Endodermal cell (in vitro differentiated cells): Measurements from ENCODE around the gene PLAGL2. TPM values are rescaled to one million over a fixed set of nuclear protein-coding genes. Genes with fewer than 3 reads are reported as not detected.
A peak's percentile ranks its signal among the peaks of the same experiment; 100 is the strongest.
"Not testable (repeated sequence)": the region's sequence is repeated elsewhere in the genome, so short reads cannot be mapped to it uniquely, and the experiment has no call there.

Experiments
- DNase-seq: peaks from one replicate; pipeline ENCODE4 v3.0.0-alpha.2; 2017
- H3K27ac ChIP-seq: 2 replicates; pipeline ENCODE4 v1.5.1; 2013; ENCODE audit warnings: mild to moderate bottlenecking, low read depth, low read length, moderate library complexity
- H3K27me3 ChIP-seq: 2 replicates; pipeline ENCODE4 v1.6.1; 2013; ENCODE audit warnings: mild to moderate bottlenecking, low read length, moderate library complexity; ENCODE audit not compliant: insufficient read depth, control insufficient read depth, poor library complexity, severe bottlenecking
- H3K36me3 ChIP-seq: 2 replicates; pipeline ENCODE4 v1.7.0; 2013; ENCODE audit warnings: mild to moderate bottlenecking, low read length, moderate library complexity; ENCODE audit not compliant: control insufficient read depth, insufficient read depth
- H3K4me1 ChIP-seq: one replicate; pipeline ENCODE4 v1.7.0; 2013; ENCODE audit warnings: low read length; ENCODE audit not compliant: control insufficient read depth, insufficient read depth
- H3K4me3 ChIP-seq: 2 replicates; pipeline ENCODE4 v1.5.1; 2013; ENCODE audit warnings: mild to moderate bottlenecking, low read length, moderate library complexity
- H3K9ac ChIP-seq: 2 replicates; pipeline ENCODE4 v1.6.1; 2013; ENCODE audit warnings: mild to moderate bottlenecking, low read length, moderate library complexity; ENCODE audit not compliant: poor library complexity, severe bottlenecking; ENCODE audit errors: extremely low read depth
- H3K9me3 ChIP-seq: 2 replicates; pipeline ENCODE4 v1.6.1; 2013; ENCODE audit warnings: mild to moderate bottlenecking, low read length, moderate library complexity; ENCODE audit not compliant: control insufficient read depth
- H3K27ac Mint-ChIP-seq: 2 replicates; pipeline ENCODE4 v1.8.0; 2020; ENCODE audit warnings: mixed read lengths
- H3K27me3 Mint-ChIP-seq: 2 replicates; pipeline ENCODE4 v1.8.0; 2021; ENCODE audit warnings: mild to moderate bottlenecking, mixed read lengths; ENCODE audit not compliant: insufficient read depth
- H3K36me3 Mint-ChIP-seq: 2 replicates; pipeline ENCODE4 v1.8.0; 2020; ENCODE audit warnings: low read depth, mixed read lengths
- H3K4me1 Mint-ChIP-seq: 2 replicates; pipeline ENCODE4 v1.8.0; 2020; ENCODE audit warnings: mixed read lengths
- H3K4me3 Mint-ChIP-seq: 2 replicates; pipeline ENCODE4 v1.8.0; 2020; ENCODE audit warnings: mild to moderate bottlenecking, moderate library complexity, mixed read lengths
- H3K9me3 Mint-ChIP-seq: 2 replicates; pipeline ENCODE4 v1.8.0; 2020; ENCODE audit warnings: mild to moderate bottlenecking, mixed read lengths
- WGBS, 2 experiments: methylation state at CpG; one replicate each; pipeline versions ENCODE4 v1.1.5 to v1.1.7; 2013; ENCODE audit warnings: missing lambda C conversion rate in 2 of 2, mixed read lengths in 1 of 2; ENCODE audit not compliant: insufficient coverage in 1 of 2, insufficient read length in 1 of 2; 5-methylcytosine and 5-hydroxymethylcytosine counted together
- total RNA-seq, 2 donors: library from RNA; stranded (reverse); fragmentation: NEBNext Ultra II Directional in 1 of 2; extraction: Animal tissue kit (Norgen Biotek cat#: 25700) in 1 of 2; gene quantifications; 2 replicates in 1 of 2; 3 replicates in 1 of 2; pipeline ENCODE4 v1.2.1, GENCODE V29; 2021
- TF ChIP-seq, protein P1 (sequence below): fragments of 200-600 bp; sonication (generic); conservative IDR thresholded peaks from 2 replicates; pipeline ENCODE4 v1.5.0; 2021; ENCODE audit warnings: antibody characterized with exemption, mild to moderate bottlenecking

Gene PLAGL2
- total RNA-seq, 2 donors from 2014 or later: 25.5 to 34.5 TPM

- no peak for DNase-seq
- no peaks in the 10 kb centered on the region for H3K27me3 ChIP-seq
- H3K36me3 ChIP-seq: peaks cover 56% of the 10 kb centered on the region
- Mint-ChIP-seq H3K9me3 (no peaks in the 10 kb centered on the region), H3K4me3 (no peak overlapping the region), H3K27ac (peak overlapping the region; percentile 39), H3K4me1 (peaks cover 7% of the 10 kb centered on the region), H3K36me3 (peaks cover 58% of the 10 kb centered on the region), H3K27me3 (no peaks in the 10 kb centered on the region)
- no peaks in the 10 kb centered on the region for H3K4me1 ChIP-seq
- H3K9ac ChIP-seq: no peak overlapping the region
- H3K9me3 ChIP-seq: no peaks in the 10 kb centered on the region
- TF ChIP-seq, protein P1, sequence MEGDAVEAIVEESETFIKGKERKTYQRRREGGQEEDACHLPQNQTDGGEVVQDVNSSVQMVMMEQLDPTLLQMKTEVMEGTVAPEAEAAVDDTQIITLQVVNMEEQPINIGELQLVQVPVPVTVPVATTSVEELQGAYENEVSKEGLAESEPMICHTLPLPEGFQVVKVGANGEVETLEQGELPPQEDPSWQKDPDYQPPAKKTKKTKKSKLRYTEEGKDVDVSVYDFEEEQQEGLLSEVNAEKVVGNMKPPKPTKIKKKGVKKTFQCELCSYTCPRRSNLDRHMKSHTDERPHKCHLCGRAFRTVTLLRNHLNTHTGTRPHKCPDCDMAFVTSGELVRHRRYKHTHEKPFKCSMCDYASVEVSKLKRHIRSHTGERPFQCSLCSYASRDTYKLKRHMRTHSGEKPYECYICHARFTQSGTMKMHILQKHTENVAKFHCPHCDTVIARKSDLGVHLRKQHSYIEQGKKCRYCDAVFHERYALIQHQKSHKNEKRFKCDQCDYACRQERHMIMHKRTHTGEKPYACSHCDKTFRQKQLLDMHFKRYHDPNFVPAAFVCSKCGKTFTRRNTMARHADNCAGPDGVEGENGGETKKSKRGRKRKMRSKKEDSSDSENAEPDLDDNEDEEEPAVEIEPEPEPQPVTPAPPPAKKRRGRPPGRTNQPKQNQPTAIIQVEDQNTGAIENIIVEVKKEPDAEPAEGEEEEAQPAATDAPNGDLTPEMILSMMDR: no peak
- no peak overlapping the region for H3K4me3 ChIP-seq
- 96 to 98% methylated on average over 7 of the region's 7 CpGs for WGBS, 2 experiments
- no peak overlapping the region for H3K27ac ChIP-seq
Measured at GRCh38 chr20:32195581-32195980, 12.0 kb downstream of the PLAGL2 start.

GRCh38 chr20:32193996-32194395 lies 13.5 kb downstream of the PLAGL2 start:
- H3K9me3 ChIP-seq: no peaks in the 10 kb centered on the region
- peaks cover 13% of the 10 kb centered on the region for H3K4me1 Mint-ChIP-seq
- peaks cover 6% of the 10 kb centered on the region for H3K4me1 ChIP-seq
- H3K4me3 ChIP-seq: no peak overlapping the region
- H3K27me3 Mint-ChIP-seq: no peaks in the 10 kb centered on the region
- peaks cover 43% of the 10 kb centered on the region for H3K36me3 ChIP-seq
- 89 to 100% methylated on average over 1 to 6 of the region's 6 CpGs for WGBS, 2 experiments
- TF ChIP-seq, protein P1: no peak
- peak; percentile 13 for DNase-seq
- no peak overlapping the region for H3K27ac ChIP-seq
- H3K9me3 Mint-ChIP-seq: no peaks in the 10 kb centered on the region
- no peak overlapping the region for H3K27ac Mint-ChIP-seq
- H3K36me3 Mint-ChIP-seq: peaks cover 47% of the 10 kb centered on the region
- no peaks in the 10 kb centered on the region for H3K27me3 ChIP-seq
- no peak overlapping the region for H3K4me3 Mint-ChIP-seq
- no peak overlapping the region for H3K9ac ChIP-seq

- not testable (repeated sequence) for H3K9me3 ChIP-seq, H3K27ac ChIP-seq, H3K27me3 Mint-ChIP-seq, H3K27me3 ChIP-seq, H3K4me3 Mint-ChIP-seq, H3K4me1 ChIP-seq, H3K4me3 ChIP-seq, H3K9me3 Mint-ChIP-seq, H3K9ac ChIP-seq, H3K27ac Mint-ChIP-seq
- H3K36me3 ChIP-seq: peaks cover 37% of the 10 kb centered on the region
- peak; percentile 17 for DNase-seq
- peaks cover 43% of the 10 kb centered on the region for H3K36me3 Mint-ChIP-seq
- 97 to 100% methylated on average over 3 to 5 of the region's 5 CpGs for WGBS, 2 experiments
- peaks cover 16% of the 10 kb centered on the region for H3K4me1 Mint-ChIP-seq
Measured at GRCh38 chr20:32193336-32193735, 14.2 kb downstream of the PLAGL2 start.

DNA sequence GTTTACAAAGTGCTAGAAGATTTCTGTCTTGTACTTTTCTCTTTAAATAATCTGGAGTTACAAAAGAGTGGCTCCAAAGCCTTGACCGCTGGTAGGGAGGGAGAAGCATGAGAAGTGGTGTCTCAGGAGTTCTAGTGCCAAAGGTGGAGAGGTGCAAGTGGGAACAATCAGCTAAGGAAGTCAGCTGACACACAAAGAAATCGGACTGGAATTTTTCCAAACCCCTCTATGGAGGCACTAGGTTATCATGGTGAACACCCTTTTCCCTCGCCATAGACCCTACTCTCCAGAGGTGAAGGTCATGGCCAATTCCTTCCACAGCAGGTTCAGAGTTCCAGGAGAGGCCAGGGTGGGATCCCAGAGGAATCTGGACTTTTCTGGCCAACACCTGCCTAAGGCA lies 14.8 kb downstream of the PLAGL2 start:
- TF ChIP-seq, protein P1: no peak
- 83 to 92% methylated on average over 2 to 3 of the region's 3 CpGs for WGBS, 2 experiments
- Histone ChIP-seq H3K4me1 (peaks cover 6% of the 10 kb centered on the region), H3K36me3 (peaks cover 32% of the 10 kb centered on the region), H3K27ac (no peak overlapping the region), H3K4me3 (no peak overlapping the region), H3K9me3 (no peaks in the 10 kb centered on the region), H3K27me3 (no peaks in the 10 kb centered on the region), H3K9ac (no peak overlapping the region)
- Mint-ChIP-seq H3K4me3 (no peak overlapping the region), H3K27ac (peak overlapping the region; percentile 48), H3K4me1 (peaks cover 19% of the 10 kb centered on the region), H3K27me3 (no peaks in the 10 kb centered on the region), H3K9me3 (no peaks in the 10 kb centered on the region), H3K36me3 (peaks cover 38% of the 10 kb centered on the region)
- DNase-seq: peak; percentile 13
